Stomach (tissue), 4 donors: ENCODE measurements around the gene IQGAP2.

Experiments
- CTCF ChIP-seq, 7 experiments: fragments of 450-650 bp in 4 of 7; fragments of 200-600 bp in 3 of 7; sonication (generic) in 3 of 7; IDR thresholded peaks; one replicate each; pipeline ENCODE4 v1.5.1; 2016 to 2019; ENCODE audit warnings: antibody characterized with exemption in 7 of 7, control low read depth in 2 of 7, mild to moderate bottlenecking in 1 of 7
- POLR2A ChIP-seq, 4 donors: fragments of 450-650 bp; IDR thresholded peaks; one replicate each; pipeline ENCODE4 v1.6.1; 2016; ENCODE audit warnings: antibody characterized with exemption in 4 of 4, control low read depth in 2 of 4, mild to moderate bottlenecking in 1 of 4, moderate library complexity in 1 of 4

- TF ChIP-seq CTCF (IDR thresholded peaks at IDR 0.05) (no peak), POLR2A (IDR thresholded peaks at IDR 0.05) (no peak)
These were observed 129.9 kb downstream of the IQGAP2 start for GRCh38 chr5:76532973-76533372.
